Ovary (tissue), 9 donors: ENCODE measurements around the gene ZNF546. TPM values are rescaled to one million over a fixed set of nuclear protein-coding genes. Genes with fewer than 3 reads are reported as not detected.

ENCODE experiments used
- DNase-seq, 5 donors: peaks; one replicate each; pipeline ENCODE4 v3.0.0-alpha.2; 2019 to 2020
- H3K27ac ChIP-seq, 2 donors: fragments of 200-600 bp; one replicate each; pipeline versions ENCODE4 v1.5.1 to v1.8.0; 2019 to 2022
- H3K27me3 ChIP-seq: fragments of 200-600 bp; one replicate; pipeline ENCODE4 v1.8.0; 2022
- H3K36me3 ChIP-seq: fragments of 200-600 bp; sonication (generic); one replicate; pipeline ENCODE4 v1.5.1; 2019
- H3K4me1 ChIP-seq: one replicate; pipeline ENCODE4 v1.8.1; 2013; ENCODE audit warnings: mild to moderate bottlenecking, moderate library complexity; ENCODE audit not compliant: insufficient read depth
- H3K4me3 ChIP-seq: fragments of 200-600 bp; sonication (generic); one replicate; pipeline ENCODE4 v1.5.1; 2017
- H3K9me3 ChIP-seq, 2 donors: fragments of 200-600 bp in 1 of 2; sonication (generic) in 1 of 2; one replicate each; pipeline versions ENCODE4 v1.5.1 to v1.8.1; 2013 to 2019; ENCODE audit warnings: mild to moderate bottlenecking in 1 of 2, moderate library complexity in 1 of 2
- EP300 ChIP-seq: sonication (generic); formaldehyde crosslinking; IDR thresholded peaks from one replicate; pipeline ENCODE4 v1.6.1; 2017; ENCODE audit warnings: antibody characterized with exemption
- POLR2A ChIP-seq: fragments of 450-650 bp; IDR thresholded peaks from one replicate; pipeline ENCODE4 v1.6.1; 2017; ENCODE audit warnings: antibody characterized with exemption, mild to moderate bottlenecking, moderate library complexity
- WGBS, 3 donors: extraction: QIAGEN DNeasy Blood & Tissue Kit in 1 of 3; methylation state at CpG; one replicate each; pipeline versions ENCODE4 v1.1.5 to v1.1.7; 2013 to 2017; 5-methylcytosine and 5-hydroxymethylcytosine counted together
- intact Hi-C, 4 donors: fragments of 100-400 bp; cut with DNase I; formaldehyde crosslinking; loops; one replicate each; pipeline versions ENCODE4 v1.11.0 to v1.15.1; 2022 to 2023
- polyA plus RNA-seq, 2 donors: library from polyadenylated mRNA; stranded (reverse); fragments of 200-250 nt in 1 of 2; fragments of 350-450 nt in 1 of 2; fragmentation: Illumina TruSeq in 1 of 2; extraction: RNeasy Lipid Tissue Mini Kit (QIAGEN cat#74804) in 1 of 2; gene quantifications; one replicate each; pipeline ENCODE4 v1.2.3, GENCODE V29; 2013 to 2014
- total RNA-seq, 7 donors: library from RNA; depleted of rRNA in 2 of 7; stranded (reverse); fragments of >200 nt in 2 of 7; fragmentation: NEBNext Ultra II Directional in 3 of 7; extraction: Animal tissue kit (Norgen Biotek cat#: 25700) in 3 of 7; gene quantifications; one replicate each; pipeline versions ENCODE4 v1.1.0 to v1.2.4, GENCODE V29; 2016 to 2023
- TF ChIP-seq, protein P1 (sequence below), 3 donors: fragments of 450-650 bp in 2 of 3; fragments of 200-600 bp in 1 of 3; IDR thresholded peaks; one replicate each; pipeline versions ENCODE4 v1.5.1 to v1.8.0; 2016 to 2022; ENCODE audit warnings: antibody characterized with exemption in 3 of 3, mild to moderate bottlenecking in 1 of 3
- donor health status: DM: no; HTN: no; CAD: no; lungs with moderate emphysema.
- donor health status: DM: no; HTN: no; CAD: no.
- donor health status: Bipolar disorder and iron deficiency.
- donor health status: DM: yes; HTN: yes; CAD: no.
- donor health status: DM: no; HTN: no; CAD: no.
- donor health status: DM: yes; HTN: yes; CAD: no.

ZNF546 gene
- total and polyA plus RNA-seq, 9 donors = 2.9 to 11.1 (median 7.7) TPM

DNA sequence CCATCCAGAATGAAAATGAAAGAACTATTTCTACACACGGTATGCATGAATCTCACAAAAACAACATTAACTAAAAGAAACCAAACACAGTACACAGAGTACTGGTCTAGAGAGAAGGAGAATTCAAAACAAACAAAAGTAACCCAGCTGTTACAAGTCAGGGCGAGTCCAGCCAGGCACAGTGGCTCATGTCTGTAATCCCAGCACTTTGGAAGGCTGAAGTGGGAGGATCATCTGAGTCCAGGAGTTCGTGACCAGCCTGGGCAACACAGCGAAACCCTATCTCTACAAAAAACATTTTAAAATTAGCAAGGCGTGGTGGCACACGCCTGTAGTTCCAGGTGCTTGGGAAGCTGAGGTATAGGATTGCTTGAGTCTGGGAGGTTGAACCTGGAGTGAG lies 27.6 kb upstream of the ZNF546 start:
- H3K27me3 ChIP-seq = no peaks in the 10 kb centered on the region
- H3K27ac ChIP-seq = no peak overlapping the region
- intact Hi-C loops = loop anchor here in 1 of 4 donors (10.0 kb wide), 1 partner anchor 174 kb away; no protein-coding TSS in a partner anchor
- H3K36me3 ChIP-seq = no peaks in the 10 kb centered on the region
- no peaks in the 10 kb centered on the region for H3K9me3 ChIP-seq
- DNase-seq = no peak
- WGBS, 3 donors = 31 to 49% (median 44%) methylated on average over 6 of the region's 6 CpGs
- H3K4me3 ChIP-seq = no peak overlapping the region
- H3K4me1 ChIP-seq = peaks cover 4% of the 10 kb centered on the region
- TF ChIP-seq POLR2A = no peak
- TF ChIP-seq EP300 = no peak
- TF ChIP-seq, protein P1, sequence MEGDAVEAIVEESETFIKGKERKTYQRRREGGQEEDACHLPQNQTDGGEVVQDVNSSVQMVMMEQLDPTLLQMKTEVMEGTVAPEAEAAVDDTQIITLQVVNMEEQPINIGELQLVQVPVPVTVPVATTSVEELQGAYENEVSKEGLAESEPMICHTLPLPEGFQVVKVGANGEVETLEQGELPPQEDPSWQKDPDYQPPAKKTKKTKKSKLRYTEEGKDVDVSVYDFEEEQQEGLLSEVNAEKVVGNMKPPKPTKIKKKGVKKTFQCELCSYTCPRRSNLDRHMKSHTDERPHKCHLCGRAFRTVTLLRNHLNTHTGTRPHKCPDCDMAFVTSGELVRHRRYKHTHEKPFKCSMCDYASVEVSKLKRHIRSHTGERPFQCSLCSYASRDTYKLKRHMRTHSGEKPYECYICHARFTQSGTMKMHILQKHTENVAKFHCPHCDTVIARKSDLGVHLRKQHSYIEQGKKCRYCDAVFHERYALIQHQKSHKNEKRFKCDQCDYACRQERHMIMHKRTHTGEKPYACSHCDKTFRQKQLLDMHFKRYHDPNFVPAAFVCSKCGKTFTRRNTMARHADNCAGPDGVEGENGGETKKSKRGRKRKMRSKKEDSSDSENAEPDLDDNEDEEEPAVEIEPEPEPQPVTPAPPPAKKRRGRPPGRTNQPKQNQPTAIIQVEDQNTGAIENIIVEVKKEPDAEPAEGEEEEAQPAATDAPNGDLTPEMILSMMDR (IDR thresholded peaks at IDR 0.05) = no peak

DNA sequence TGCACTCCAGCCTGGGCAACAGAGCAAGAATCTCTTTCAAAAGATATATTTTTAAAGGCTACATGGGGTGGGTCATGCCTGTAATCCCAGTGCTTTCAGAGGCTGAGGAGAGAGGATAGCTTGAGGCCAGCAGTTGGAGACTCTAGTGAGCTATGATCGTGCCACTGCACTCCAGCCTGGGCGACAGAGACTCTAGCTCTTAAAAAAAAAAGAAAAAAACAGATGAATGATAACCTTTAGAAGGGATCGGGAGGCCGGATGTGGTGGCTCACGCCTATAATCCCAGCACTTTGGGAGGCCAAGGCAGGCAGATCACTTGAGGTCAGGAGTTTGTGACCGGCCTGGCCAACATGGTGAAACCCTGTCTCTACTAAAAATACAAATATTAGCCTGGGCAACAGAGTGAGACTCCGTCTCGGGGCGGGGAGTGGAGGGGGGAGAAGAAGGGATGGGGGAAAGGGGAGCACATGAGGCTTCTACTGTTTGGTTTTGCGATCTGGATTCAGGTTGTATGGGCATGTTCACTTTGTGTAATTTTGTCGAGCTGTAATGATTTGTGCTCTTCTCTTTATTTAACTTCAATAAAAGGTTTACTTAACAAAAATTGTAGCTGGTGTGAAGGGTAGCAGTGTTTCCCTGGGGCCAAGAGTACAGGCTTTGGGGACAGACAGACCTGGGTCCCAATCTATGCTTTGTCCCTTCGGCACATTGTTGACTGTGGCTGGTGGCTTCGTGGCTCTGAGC lies 27.0 kb upstream of the ZNF546 start:
- Histone ChIP-seq H3K27me3 (no peaks in the 10 kb centered on the region), H3K9me3 (no peaks in the 10 kb centered on the region), H3K27ac (peak overlapping the region; percentile 35 to 76), H3K36me3 (no peaks in the 10 kb centered on the region), H3K4me3 (peak overlapping the region; percentile 82), H3K4me1 (peaks cover 4% of the 10 kb centered on the region)
- whole genome bisulfite sequencing, 3 donors = 67 to 69% (median 68%) methylated on average over 13 of the region's 13 CpGs
- intact Hi-C loops = loop anchor here in 1 of 4 donors (10.0 kb wide), 1 partner anchor 175 kb away; no protein-coding TSS in a partner anchor
- no peak for DNase-seq
- TF ChIP-seq, protein P1 (IDR thresholded peaks at IDR 0.05) = no peak
- TF ChIP-seq POLR2A (no peak), EP300 (no peak)

DNA sequence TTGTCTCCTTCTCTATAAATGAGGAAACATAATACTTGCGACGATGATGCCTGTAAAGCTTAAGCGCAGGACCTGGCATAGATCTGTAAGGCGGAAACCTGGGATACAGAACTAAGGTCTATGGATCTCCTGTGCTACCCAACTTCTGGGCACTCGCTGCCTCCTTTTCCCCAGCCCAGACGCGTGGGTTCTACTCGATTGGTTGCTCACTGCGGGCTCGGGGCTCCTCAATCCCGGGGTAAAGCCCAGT lies 26.5 kb upstream of the ZNF546 start:
- Histone ChIP-seq H3K27me3 (no peaks in the 10 kb centered on the region), H3K9me3 (no peaks in the 10 kb centered on the region), H3K4me3 (peak overlapping the region; percentile 82), H3K36me3 (no peaks in the 10 kb centered on the region), H3K27ac (peak overlapping the region; percentile 35 to 76), H3K4me1 (peaks cover 4% of the 10 kb centered on the region)
- no peak for DNase-seq
- 0 to 2% (median 1%) methylated on average over 11 of the region's 11 CpGs for WGBS, 3 donors
- intact Hi-C loops = no loop called here
- TF ChIP-seq EP300 = no peak
- TF ChIP-seq, protein P1 (IDR thresholded peaks at IDR 0.05) = no peak
- TF ChIP-seq POLR2A = no peak

DNA sequence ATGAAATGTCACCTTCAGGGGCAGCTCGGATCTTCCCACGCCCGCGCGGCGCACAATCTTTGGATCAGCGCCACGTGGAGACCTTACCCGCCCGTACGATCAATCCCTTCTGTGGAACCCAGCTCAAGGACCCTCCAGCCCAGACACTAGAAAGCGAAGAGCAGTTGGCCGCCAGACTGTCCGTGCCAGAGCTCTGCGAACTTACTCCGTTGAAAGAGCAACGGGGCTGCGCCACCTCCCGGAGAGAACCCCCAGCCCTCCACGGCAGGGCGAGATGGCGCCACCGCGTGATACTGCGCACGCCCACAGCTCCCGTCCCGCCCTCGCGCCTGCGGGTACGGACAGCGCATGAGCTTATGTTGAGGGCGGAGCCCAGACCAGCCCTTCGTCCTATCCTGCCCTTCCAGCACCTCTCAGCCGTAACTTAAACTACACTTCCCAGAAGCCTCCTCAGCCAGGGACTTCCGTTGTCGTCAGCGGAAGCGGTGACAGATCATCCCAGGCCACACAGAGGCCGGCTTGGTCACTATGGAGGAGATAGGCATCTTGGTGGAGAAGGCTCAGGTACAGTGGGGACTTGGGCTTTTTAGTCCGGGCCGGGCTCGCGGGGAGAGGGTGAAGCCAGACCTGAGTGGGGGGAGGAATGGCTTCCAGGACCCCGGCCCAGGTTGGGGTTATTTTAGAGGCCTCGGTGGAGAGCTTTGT lies 26.0 kb upstream of the ZNF546 start, which contains the start of gene PSMC4:
Gene PSMC4, plus strand, starts transcription at position 491 of the 705 bp plus-strand sequence. Its CDS starts 38 bp downstream, at position 529.
- Histone ChIP-seq H3K36me3 (no peaks in the 10 kb centered on the region), H3K9me3 (no peaks in the 10 kb centered on the region), H3K4me3 (peak within 1 kb of the TSS; percentile 82), H3K4me1 (peaks cover 4% of the 10 kb centered on the region), H3K27me3 (no peaks in the 10 kb centered on the region), H3K27ac (peak within 1 kb of the TSS; percentile 50 to 80)
- DNase-seq = peak; percentile 96 to 98 (median 97)
- 0 to 2% (median 1%) methylated on average over 14 to 47 of the region's 47 CpGs for WGBS, 3 donors
- TF ChIP-seq, protein P1 (IDR thresholded peaks at IDR 0.05) = peak; percentile 66 to 84 (median 76)
- TF ChIP-seq EP300 = no peak
- TF ChIP-seq POLR2A = peak; percentile 72
- intact Hi-C loops = no loop called here
